Right forelimb (tissue), 1 donor: Measurements from ENCODE around the gene LGR5.

Experiments
- DNase-seq: peaks from one replicate; pipeline ENCODE4 v3.0.0-alpha.2; 2018

LGR5 gene

GRCh38 chr12:71438670-71439361 lies 782 bp upstream of the LGR5 start:
- no peak for DNase-seq

DNA sequence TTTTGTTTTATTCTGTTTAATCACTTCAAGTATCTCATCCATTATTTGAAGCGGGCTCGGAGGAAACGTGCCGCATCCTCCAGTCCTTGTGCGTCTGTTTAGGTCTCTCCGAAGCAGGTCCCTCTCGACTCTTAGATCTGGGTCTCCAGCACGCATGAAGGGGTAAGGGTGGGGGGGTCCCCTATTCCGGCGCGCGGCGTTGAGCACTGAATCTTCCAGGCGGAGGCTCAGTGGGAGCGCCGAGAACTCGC lies 311 bp upstream of the LGR5 start:
- DNase-seq, result no peak

- peak; percentile 48 for DNase-seq
Observed at GRCh38 chr12:71440345-71440762, 756 bp downstream of the LGR5 start.

DNA sequence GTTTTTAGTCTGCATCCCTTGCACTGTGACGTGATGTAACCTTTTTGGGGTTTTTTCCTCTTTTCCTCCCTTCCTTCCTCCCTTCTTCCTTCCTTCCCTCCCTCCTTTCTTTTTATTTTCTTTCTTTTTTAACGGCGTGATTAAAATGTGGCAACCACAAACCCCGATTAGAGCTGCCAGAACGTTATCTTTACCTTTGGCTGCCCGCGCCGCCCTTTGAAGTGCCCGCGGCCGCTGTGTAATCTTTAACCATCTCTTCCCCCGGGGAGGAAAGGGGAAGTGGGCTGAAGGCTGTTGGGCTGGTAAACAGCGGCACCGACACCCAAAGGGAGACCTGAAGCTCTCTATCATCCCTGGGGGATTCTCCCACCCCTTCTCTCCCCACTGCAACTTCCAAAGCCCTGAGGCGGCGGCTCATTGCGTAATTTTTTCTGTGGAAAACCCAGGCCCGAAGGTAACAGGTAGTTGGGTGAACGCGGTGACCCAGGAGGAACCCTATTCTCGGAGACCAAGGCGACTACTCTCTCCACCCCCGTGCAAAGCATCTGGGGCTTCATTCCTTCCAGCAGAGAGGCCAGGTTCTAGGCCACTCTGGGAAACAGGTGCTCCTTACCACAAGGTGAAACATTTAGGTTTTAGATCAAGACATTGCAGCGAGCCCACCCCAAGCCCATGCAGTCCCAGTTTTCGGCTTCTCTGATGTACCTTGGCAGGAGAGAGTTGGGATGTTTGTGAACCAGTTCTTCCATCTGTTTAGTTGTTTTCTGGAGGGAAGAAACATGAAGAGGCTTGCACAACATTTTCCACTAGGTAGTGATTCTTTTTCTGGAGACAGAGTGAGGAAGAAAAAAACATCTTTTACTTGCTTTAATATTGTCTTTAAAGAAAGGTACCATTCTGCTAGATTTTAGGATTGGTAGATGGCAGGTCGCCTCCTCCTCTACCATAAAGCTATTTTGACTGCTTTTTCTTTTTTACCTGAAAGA lies 1.5 kb downstream of the LGR5 start:
- no peak for DNase-seq

DNA sequence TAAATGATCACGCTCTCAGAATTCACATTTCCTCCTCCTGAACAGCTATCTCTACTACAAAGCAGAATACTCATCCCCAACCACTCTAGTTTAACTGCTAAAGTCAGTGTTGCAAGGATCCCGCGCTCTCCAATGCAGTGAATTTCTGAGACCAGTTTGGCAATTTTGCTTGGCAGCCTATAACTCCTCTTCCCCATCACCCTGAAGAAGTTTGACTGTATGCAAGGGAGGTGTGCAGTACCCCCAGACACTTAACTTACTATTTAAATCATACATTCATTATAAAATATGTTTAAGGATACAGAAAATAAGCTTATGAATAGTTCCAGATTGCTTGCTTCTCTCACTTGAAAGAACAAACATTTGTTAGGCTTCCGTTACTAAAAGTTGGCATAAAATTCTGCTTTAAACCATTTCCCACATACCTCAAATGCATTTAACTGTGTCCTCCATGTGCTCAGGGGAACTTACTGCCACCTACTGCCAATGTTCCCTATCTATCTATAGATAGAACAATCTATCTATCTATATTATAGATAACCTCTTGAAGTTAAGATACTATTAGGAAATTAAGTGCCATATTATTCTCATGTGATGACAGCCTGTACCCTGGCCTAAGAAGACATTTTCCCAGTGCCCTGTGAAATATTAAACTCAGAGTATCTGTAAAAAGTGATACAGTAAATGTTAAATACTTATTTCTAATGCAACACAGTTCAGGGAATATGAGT lies 2.4 kb downstream of the LGR5 start:
- DNase-seq, result no peak

GRCh38 chr12:71442567-71442931 lies 3.0 kb downstream of the LGR5 start:
- no peak for DNase-seq

DNA sequence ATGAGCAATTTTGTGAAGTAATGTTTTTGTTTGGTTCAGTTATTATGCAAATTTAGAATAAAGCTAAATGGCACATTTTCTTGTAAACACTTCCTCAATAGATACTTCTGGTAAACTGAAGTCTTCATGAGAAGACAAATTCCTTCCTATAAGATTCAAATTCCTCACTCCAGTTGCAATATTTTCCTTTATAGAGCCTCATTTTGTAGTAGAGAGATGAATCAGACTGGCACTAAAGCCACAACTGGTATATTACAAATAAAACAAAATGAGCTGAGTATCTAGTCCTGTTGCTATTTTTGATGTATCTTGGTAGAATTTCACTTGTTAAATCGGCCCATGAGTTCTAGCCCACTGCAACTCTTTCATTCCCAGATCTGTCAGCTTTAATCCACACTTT lies 5.5 kb downstream of the LGR5 start:
- DNase-seq, result no peak

DNA sequence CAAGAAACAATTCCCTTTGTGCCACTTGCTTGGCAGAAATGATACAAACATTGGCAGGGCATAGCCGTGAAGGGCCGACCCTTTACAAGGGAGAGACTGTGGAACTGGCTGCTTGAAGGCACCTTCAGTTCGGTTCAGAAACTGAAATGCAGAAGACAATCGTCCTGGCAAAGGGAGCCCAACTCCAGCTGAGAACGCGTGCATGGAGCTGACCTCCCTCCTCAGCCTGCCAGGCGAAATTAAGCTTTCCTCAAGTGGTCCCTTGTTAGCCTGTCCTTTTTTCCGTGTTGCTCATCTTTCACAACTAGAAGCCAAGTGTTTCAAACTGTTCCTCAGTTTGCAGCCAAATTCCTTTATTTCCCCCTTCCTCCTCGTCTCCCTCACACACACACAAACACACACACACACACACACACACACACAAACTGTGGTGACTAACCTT lies 8.1 kb downstream of the LGR5 start:
- DNase-seq, result no peak

- DNase-seq, result no peak
Observed at GRCh38 chr12:71448150-71448581, 8.6 kb downstream of the LGR5 start.

DNA sequence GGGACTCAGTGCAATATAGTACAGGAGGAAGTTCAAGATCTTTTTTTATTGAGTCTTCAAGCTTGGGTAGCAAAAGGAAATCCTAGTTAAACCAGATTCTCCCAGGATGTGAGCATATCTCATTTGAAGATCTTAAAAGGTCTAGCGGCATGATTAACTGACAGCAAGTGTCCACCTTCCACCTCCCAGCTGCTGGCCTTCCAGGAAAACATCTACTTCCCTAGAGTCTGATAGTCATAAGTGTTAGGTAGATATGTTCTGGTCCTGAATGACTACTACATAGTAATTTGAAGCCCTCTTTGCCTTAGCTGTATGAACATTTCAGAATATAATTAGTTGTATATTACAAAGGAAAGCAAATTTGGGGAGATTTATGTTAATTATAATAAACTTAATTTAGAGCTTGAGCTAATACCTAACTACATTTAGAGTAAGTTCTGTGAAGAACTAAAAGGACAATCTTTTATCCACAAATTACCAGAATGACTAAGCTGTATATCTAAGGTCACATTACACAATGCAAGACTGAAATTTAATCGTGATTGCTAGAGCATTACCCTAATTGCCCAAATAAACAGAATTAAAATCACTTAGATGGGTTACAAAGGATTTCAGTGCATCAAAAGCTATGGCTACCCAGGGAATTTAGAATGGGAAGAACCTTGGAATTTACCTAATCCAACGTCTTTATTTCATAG lies 9.9 kb downstream of the LGR5 start:
- DNase-seq, result no peak

- no peak for DNase-seq
Observed at GRCh38 chr12:71452006-71452405, 12.4 kb downstream of the LGR5 start.

DNA sequence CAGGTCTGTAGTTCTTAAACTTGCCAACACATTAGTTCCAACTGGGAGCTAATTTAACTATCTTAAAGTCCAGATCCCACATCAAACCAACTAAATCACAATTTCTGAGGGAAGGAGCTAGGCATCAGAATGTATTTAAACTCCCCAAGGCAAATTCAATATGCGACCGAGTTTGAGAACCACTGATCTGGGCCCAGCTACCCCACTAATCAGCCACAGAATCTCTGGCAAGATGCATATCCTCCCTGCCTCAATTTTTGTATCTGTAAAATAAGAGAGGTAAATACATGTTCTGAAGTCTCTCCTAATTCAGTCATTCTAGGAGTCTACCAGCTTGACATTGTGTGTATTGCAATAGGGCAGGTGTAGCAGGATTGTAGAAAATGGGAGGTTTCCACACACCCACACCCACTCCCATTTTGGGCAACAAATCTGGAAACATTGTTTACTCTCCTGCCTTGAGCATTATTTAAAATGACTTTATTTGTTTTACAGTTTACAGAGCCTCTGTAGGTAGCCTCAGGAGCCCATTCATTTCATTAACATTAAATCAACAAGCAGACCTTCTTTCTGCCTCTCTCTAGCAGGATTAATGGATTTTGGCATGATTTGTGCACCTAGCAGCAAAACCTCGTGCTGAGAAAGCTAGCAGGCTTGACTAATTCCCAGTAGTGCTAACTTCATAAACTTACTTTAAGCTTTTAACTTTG lies 15.6 kb downstream of the LGR5 start:
- DNase-seq, result no peak

DNA sequence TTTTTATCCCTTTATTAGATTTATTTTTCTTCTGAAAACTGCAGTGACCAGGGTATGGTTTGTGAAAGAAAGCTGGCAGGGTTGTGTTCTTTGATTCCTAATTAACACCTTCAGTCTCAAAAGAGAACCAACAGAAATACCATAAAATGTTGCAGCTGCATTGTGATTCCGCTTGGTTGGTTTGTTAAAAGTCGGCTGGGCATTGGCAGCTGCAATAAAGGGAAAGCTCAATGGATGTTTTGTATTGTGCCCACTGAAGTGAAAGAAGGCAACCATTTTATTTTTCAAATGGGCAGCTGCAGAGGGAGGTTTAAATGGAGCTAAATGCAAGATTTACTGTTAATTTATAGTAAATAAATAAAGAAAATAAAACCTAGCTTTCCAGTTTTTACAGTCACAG lies 16.7 kb downstream of the LGR5 start:
- no peak for DNase-seq

- no peak for DNase-seq
Observed at GRCh38 chr12:71456990-71457389, 17.4 kb downstream of the LGR5 start.

DNA sequence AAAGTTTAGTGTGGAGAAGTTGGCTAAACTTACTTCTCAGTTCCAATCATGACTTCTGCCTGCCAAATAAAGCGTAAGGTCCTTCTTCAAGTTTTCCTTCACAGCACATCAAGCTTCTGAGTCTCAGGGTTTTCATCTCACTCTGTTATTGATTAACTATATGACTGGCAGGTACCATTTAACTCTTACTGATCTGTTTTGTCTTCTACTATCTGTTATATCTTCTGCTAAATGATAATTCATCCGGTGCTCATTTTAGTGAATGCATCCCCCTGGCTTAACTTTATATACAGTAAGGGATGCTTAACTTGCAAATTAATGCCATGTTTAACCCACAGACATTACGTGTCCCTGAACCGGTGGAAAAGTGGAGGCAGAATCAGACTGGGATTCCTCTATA lies 20.7 kb downstream of the LGR5 start:
- no peak for DNase-seq

DNA sequence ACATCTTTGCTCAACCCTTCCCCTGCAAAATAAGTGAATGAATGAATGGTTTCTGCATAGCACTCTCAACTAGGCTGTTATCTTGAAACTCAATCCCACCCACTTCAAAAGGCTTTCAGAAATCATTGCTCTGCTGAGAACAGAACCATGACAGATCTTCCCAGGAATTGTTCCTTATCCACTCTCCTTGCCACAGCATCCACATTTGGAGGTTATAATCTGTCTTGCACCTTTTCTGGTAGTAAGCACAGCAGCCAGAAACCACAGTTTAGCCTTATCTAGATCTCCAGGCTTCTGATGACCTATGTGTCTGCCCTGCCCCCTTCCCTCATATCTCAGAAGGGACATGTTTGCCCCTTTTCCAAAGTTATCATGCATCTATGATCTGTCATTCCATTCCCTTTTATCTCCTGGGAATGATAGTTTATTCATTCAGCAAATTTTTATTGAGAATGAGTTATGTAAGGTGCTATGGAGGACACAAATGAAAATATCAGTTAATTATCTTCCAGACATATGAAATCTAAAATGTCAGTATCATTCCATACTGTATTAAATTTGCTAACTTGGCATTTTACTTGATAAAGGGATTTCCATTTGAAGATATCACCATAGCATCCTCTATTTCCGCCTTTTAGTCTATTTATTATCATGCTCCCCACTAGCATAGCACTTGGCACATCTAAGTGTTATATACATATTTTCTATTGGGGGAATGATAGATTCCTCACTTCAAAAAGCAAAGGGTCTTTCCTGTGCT lies 21.4 kb downstream of the LGR5 start:
- DNase-seq, result no peak

DNA sequence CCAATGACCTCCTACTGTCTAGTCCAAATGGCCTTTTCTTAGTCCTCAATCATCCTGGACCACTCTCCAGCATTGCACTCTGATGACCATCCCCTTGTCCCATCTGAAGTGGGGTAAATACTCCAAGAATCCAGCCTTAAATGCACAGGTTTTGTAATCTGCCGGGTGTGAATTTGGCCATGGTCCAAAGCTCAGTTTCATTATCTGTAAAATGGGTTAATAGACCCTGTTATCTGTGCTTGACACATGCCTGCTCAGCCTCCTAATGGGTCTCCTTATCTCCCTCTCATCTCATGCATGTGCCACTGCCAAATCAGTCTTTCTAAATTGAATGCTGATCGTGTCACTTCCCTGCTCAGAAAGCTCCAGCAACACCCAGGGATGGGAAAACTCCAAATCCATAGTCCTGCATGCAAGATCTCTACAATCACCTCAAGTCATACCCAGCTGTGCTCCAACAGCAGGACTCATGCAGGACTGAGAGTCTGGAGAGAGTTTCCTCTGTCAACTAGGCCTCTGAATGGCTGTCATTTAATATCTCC lies 22.3 kb downstream of the LGR5 start:
- no peak for DNase-seq

DNA sequence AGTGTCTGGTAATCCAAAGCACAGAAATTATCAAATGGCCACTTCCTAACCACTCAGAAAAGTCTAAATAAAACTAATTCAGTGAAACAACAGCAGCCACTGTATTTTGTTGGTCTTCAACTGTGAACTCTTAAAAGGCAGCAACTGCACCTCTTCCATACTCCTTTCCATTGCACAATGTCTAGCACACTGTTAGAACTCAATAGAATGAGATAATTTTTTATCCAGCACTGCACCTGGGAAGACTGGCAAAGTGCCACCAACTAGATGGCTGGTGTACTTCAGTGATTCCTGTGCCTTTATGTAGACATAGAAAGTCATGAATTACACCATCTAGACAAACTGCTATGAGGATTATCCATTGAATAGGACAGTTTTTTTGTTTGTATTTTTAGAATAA lies 26.2 kb downstream of the LGR5 start:
- DNase-seq, result no peak

GRCh38 chr12:71469258-71469750 lies 29.7 kb downstream of the LGR5 start:
- no peak for DNase-seq

- DNase-seq, result no peak
Observed at GRCh38 chr12:71472441-71472911, 32.9 kb downstream of the LGR5 start.

- no peak for DNase-seq
Observed at GRCh38 chr12:71474791-71475190, 35.2 kb downstream of the LGR5 start.
